H1 (cell line): ENCODE data around the gene SLC35B1. TPM values are rescaled to one million over a fixed set of nuclear protein-coding genes. Genes with fewer than 3 reads are reported as not detected.

ENCODE experiments used
- CTCF ChIA-PET: fragments of 300-600 bp; sonication (Branson Sonifier 250); formaldehyde crosslinking; loops from one replicate; lab custom pipeline; 2021; ENCODE audit not compliant: partially characterized antibody; lab: Charles Lee
- POLR2A ChIA-PET: fragments of 300-600 bp; sonication (Branson Sonifier 250); formaldehyde crosslinking; loops from one replicate; lab custom pipeline; 2021; ENCODE audit warnings: inconsistent platforms; ENCODE audit not compliant: partially characterized antibody; lab: Charles Lee
- DNase-seq, 2 experiments: peaks; one replicate each; pipeline versions ENCODE4 v3.0.0 to v3.0.0-alpha.2; 2010 to 2022; ENCODE audit warnings: low spot score in 2 of 2, low read depth in 1 of 2, mixed read lengths in 1 of 2
- FAIRE-seq: peaks from 2 replicates; lab custom pipeline; 2011; peaks lifted over from hg19 to GRCh38; lab: Jason Lieb, UNC
- H2AFZ ChIP-seq: 2 replicates; pipeline ENCODE4 v1.8.1; 2012; ENCODE audit warnings: low read length, inconsistent platforms
- H2AK5ac ChIP-seq: 2 replicates; pipeline ENCODE4 v1.6.1; 2013; ENCODE audit warnings: low read depth, low read length
- H2BK120ac ChIP-seq: replicated peaks from 2 replicates; pipeline ENCODE3; 2013; ENCODE audit warnings: low read depth, low read length, inconsistent platforms
- H2BK12ac ChIP-seq: 2 replicates; pipeline ENCODE4 v1.6.1; 2013; ENCODE audit warnings: low read depth, low read length
- H2BK15ac ChIP-seq: 2 replicates; pipeline ENCODE4 v1.6.1; 2013; ENCODE audit warnings: low read length
- H2BK20ac ChIP-seq: 2 replicates; pipeline ENCODE4 v1.6.1; 2013; ENCODE audit warnings: low read length
- H2BK5ac ChIP-seq: 2 replicates; pipeline ENCODE4 v1.6.1; 2013; ENCODE audit warnings: low read depth, low read length
- H3K14ac ChIP-seq: 2 replicates; pipeline ENCODE4 v1.6.1; 2013; ENCODE audit warnings: inconsistent platforms; ENCODE audit not compliant: insufficient read length
- H3K18ac ChIP-seq: 2 replicates; pipeline ENCODE4 v1.6.1; 2013; ENCODE audit warnings: low read length; ENCODE audit errors: extremely low read depth
- H3K23ac ChIP-seq: 2 replicates; pipeline ENCODE4 v1.6.1; 2013; ENCODE audit warnings: inconsistent platforms; ENCODE audit not compliant: insufficient read length
- H3K23me2 ChIP-seq: 2 replicates; pipeline ENCODE4 v1.6.1; 2013; ENCODE audit warnings: low read depth, low read length
- H3K27ac ChIP-seq: 2 replicates; pipeline ENCODE4 v1.6.1; 2011; ENCODE audit warnings: low read depth, low read length, inconsistent platforms
- H3K27me3 ChIP-seq, 4 experiments: replicated peaks in 1 of 4; 1 replicate in 1 of 4; 2 replicates in 3 of 4; pipeline versions ENCODE4 v1.6.1 to v1.8.1; 2011 to 2013; ENCODE audit warnings: low read length in 3 of 4, mild to moderate bottlenecking in 3 of 4, inconsistent platforms in 2 of 4, mixed read lengths in 2 of 4, moderate library complexity in 1 of 4; ENCODE audit not compliant: control insufficient read depth in 3 of 4, insufficient read depth in 3 of 4; ENCODE audit errors: extremely low read depth in 1 of 4
- H3K36me3 ChIP-seq, 4 experiments: 2 replicates each; pipeline versions ENCODE4 v1.6.1 to v1.8.1; 2011 to 2013; ENCODE audit warnings: mild to moderate bottlenecking in 4 of 4, low read length in 3 of 4, moderate library complexity in 2 of 4, control low read depth in 1 of 4, inconsistent platforms in 1 of 4; ENCODE audit not compliant: insufficient read depth in 4 of 4, control insufficient read depth in 2 of 4
- H3K4ac ChIP-seq: replicated peaks from 2 replicates; pipeline ENCODE3; 2013; ENCODE audit warnings: low read length, low read depth, mixed read lengths, inconsistent platforms; ENCODE audit not compliant: insufficient read length
- H3K4me1 ChIP-seq, 4 experiments: replicated peaks in 1 of 4; 1 replicate in 1 of 4; 2 replicates in 3 of 4; pipeline versions ENCODE4 v1.6.1 to v1.8.1; 2011 to 2013; ENCODE audit warnings: low read length in 3 of 4, inconsistent platforms in 2 of 4, mixed read lengths in 1 of 4; ENCODE audit not compliant: insufficient read depth in 4 of 4, control insufficient read depth in 3 of 4
- H3K4me2 ChIP-seq, 2 experiments: 2 replicates each; pipeline versions ENCODE4 v1.6.1 to v1.8.1; 2011 to 2013; ENCODE audit warnings: low read depth in 2 of 2, low read length in 2 of 2, control low read depth in 1 of 2, inconsistent platforms in 1 of 2, mild to moderate bottlenecking in 1 of 2; ENCODE audit not compliant: insufficient read depth in 1 of 2
- H3K4me3 ChIP-seq, 4 experiments: fragments of 200-600, 300-600 bp in 1 of 4; sonication (generic), shearing (Covaris generic), sonication (Bioruptor Twin) in 1 of 4; 2 replicates each; pipeline versions ENCODE4 v1.5.1 to v1.8.1; 2011 to 2016; ENCODE audit warnings: low read length in 4 of 4, low read depth in 3 of 4, control low read depth in 2 of 4, inconsistent platforms in 2 of 4, mild to moderate bottlenecking in 2 of 4, mixed read lengths in 1 of 4, moderate library complexity in 1 of 4; ENCODE audit not compliant: insufficient read depth in 2 of 4; ENCODE audit errors: extremely low read depth in 1 of 4
- H3K56ac ChIP-seq: replicated peaks from 2 replicates; pipeline ENCODE3; 2013; ENCODE audit warnings: low read depth, mild to moderate bottlenecking, mixed read lengths, low read length, inconsistent platforms; ENCODE audit not compliant: insufficient read length
- H3K79me1 ChIP-seq: 2 replicates; pipeline ENCODE4 v1.6.1; 2013; ENCODE audit warnings: low read depth, low read length, control low read depth
- H3K79me2 ChIP-seq, 2 experiments: 2 replicates each; pipeline versions ENCODE4 v1.6.1 to v1.8.1; 2012 to 2013; ENCODE audit warnings: low read length in 2 of 2, mild to moderate bottlenecking in 2 of 2, inconsistent platforms in 1 of 2; ENCODE audit not compliant: insufficient read depth in 2 of 2, control insufficient read depth in 1 of 2
- H3K9ac ChIP-seq, 4 experiments: replicated peaks in 1 of 4; 1 replicate in 1 of 4; 2 replicates in 3 of 4; pipeline versions ENCODE4 v1.6.1 to v1.8.1; 2011 to 2013; ENCODE audit warnings: low read depth in 3 of 4, low read length in 3 of 4, control low read depth in 2 of 4, mild to moderate bottlenecking in 2 of 4, moderate library complexity in 2 of 4, inconsistent platforms in 1 of 4; ENCODE audit errors: extremely low read depth in 1 of 4
- H3K9me3 ChIP-seq, 2 experiments: 2 replicates each; pipeline versions ENCODE4 v1.6.1 to v1.8.1; 2012 to 2013; ENCODE audit warnings: mild to moderate bottlenecking in 2 of 2, moderate library complexity in 2 of 2, control low read depth in 1 of 2, inconsistent platforms in 1 of 2, low read depth in 1 of 2, low read length in 1 of 2, mixed read lengths in 1 of 2; ENCODE audit not compliant: insufficient read depth in 2 of 2
- H4K20me1 ChIP-seq, 2 experiments: replicated peaks in 1 of 2; 2 replicates each; pipeline versions ENCODE3 to v1.8.1; 2011 to 2013; ENCODE audit warnings: inconsistent platforms in 2 of 2, low read length in 2 of 2, mild to moderate bottlenecking in 1 of 2; ENCODE audit not compliant: insufficient read depth in 2 of 2, control insufficient read depth in 1 of 2
- H4K5ac ChIP-seq: 2 replicates; pipeline ENCODE4 v1.6.1; 2013; ENCODE audit warnings: low read length, low read depth, mixed read lengths, inconsistent platforms; ENCODE audit not compliant: insufficient read length
- H4K8ac ChIP-seq: 2 replicates; pipeline ENCODE4 v1.8.0; 2013; ENCODE audit warnings: mild to moderate bottlenecking, moderate library complexity, low read length, inconsistent platforms; ENCODE audit not compliant: insufficient read depth; ENCODE audit errors: extremely low read depth
- H4K91ac ChIP-seq: replicated peaks from 2 replicates; pipeline ENCODE3; 2013; ENCODE audit warnings: low read length, mixed read lengths, inconsistent platforms; ENCODE audit not compliant: insufficient read length
- CREB1 ChIP-seq: IDR thresholded peaks from 2 replicates; pipeline ENCODE4 v1.6.1; 2012; ENCODE audit warnings: inconsistent platforms
- EGR1 ChIP-seq: IDR thresholded peaks from 2 replicates; pipeline ENCODE4 v1.6.1; 2011; ENCODE audit warnings: low read depth, low read length, borderline replicate concordance
- EP300 ChIP-seq, 2 experiments: IDR thresholded peaks; 1 replicate in 1 of 2; 2 replicates in 1 of 2; pipeline ENCODE4 v1.6.1; 2011 to 2012; ENCODE audit warnings: low read depth in 2 of 2, low read length in 2 of 2, mild to moderate bottlenecking in 2 of 2, borderline replicate concordance in 1 of 2, inconsistent platforms in 1 of 2, moderate library complexity in 1 of 2
- HDAC6 ChIP-seq: IDR thresholded peaks from one replicate; pipeline ENCODE4 v1.7.1; 2012; ENCODE audit warnings: low read depth, mild to moderate bottlenecking, inconsistent platforms, low read length, moderate library complexity
- KDM1A ChIP-seq: fragments of 200-600, 300-600 bp; sonication (generic); IDR thresholded peaks from 2 replicates; pipeline ENCODE4 v1.7.1; 2016; ENCODE audit warnings: mild to moderate bottlenecking, low read length, borderline replicate concordance
- SIX5 ChIP-seq: IDR thresholded peaks from 2 replicates; pipeline ENCODE4 v1.6.1; 2011; ENCODE audit warnings: mild to moderate bottlenecking, low read depth, low read length
- SRF ChIP-seq: IDR thresholded peaks from 2 replicates; pipeline ENCODE4 v1.6.1; 2011; ENCODE audit warnings: mild to moderate bottlenecking, low read depth, low read length, moderate library complexity
- SUZ12 ChIP-seq: fragments of 200-600 bp; sonication (generic); IDR thresholded peaks from 2 replicates; pipeline ENCODE4 v1.6.1; 2012; ENCODE audit warnings: mild to moderate bottlenecking, inconsistent platforms, low read length, moderate library complexity, mixed read lengths
- TEAD4 ChIP-seq: IDR thresholded peaks from 2 replicates; pipeline ENCODE4 v1.6.1; 2012; ENCODE audit warnings: low read depth, low read length, inconsistent platforms, mixed read lengths
- WGBS, 2 experiments: shearing (Covaris generic) in 1 of 2; methylation state at CpG; one replicate each; pipeline versions ENCODE4 v1.1.6 to v1.1.7; 2013 to 2015; ENCODE audit warnings: low lambda C conversion rate in 2 of 2, mixed read lengths in 2 of 2, inconsistent platforms in 1 of 2, low coverage in 1 of 2, missing lambda C conversion rate in 1 of 2; ENCODE audit not compliant: insufficient replicate concordance in 2 of 2, insufficient coverage in 1 of 2, insufficient read length in 1 of 2; ENCODE audit errors: extremely low coverage in 1 of 2, missing lambda C conversion rate in 1 of 2; 5-methylcytosine and 5-hydroxymethylcytosine counted together
- polyA plus RNA-seq, 7 experiments: library from polyadenylated mRNA; depleted of rRNA in 3 of 7; stranded (reverse) in 5 of 7; unstranded in 2 of 7; fragments of >200 nt in 5 of 7; fragments of 200-250 nt in 2 of 7; gene quantifications; 1 replicate in 5 of 7; 2 replicates in 1 of 7; 4 replicates in 1 of 7; pipeline versions ENCODE4 v1.2.1 to v1.2.3, GENCODE V29; 2011 to 2013; ENCODE audit warnings: missing spikeins in 2 of 7, mixed read lengths in 2 of 7
- total RNA-seq: library from RNA; stranded (reverse); fragmentation: NEBNext Ultra II Directional; extraction: Animal tissue kit (Norgen Biotek cat#: 25700); gene quantifications from 2 replicates; pipeline ENCODE4 v1.2.1, GENCODE V29; 2021
- TF ChIP-seq, protein P1 (sequence below): IDR thresholded peaks from 2 replicates; pipeline ENCODE4 v1.6.1; 2012; ENCODE audit warnings: inconsistent platforms

SLC35B1 gene
- total and polyA plus RNA-seq, 2 of the 8 experiments (the other 6 are each of a cell fraction or from before 2014, with no cell fraction given), result 56.5 to 87.7 TPM

DNA sequence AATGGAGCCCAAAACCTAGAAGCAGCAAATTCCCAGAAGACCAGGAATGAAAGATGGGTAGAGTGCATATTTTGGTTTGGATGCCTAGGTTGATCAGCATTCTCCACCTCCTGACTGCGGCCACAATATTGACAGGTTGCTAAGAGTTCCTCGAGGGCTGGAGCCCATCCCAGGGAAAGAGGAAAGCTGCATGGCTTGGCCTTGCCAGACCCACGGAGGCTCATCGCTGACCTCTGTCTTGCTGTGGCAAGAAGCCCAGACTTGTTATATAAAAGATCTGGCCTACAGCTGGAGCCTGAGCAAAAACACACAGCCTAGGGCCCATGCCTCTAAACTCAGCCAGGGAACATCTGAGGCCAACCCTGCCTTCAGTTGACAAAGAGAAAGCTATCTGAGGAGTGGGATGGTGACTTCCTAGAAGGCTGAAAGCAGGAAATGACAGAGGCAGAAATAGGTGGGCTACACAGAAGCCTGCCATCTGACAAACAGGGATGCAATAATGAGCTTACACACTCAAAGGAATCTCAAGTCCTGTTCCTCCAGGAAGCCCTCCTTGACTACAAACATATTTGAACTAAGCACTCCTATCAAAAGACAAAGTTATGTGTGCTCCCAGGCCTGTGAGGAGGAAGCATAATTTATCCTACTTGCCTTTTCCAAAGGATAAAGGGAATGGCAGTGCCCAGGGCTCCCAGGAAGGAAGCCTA, 22.5 kb upstream of the SLC35B1 start:
- ChIA-PET POLR2A (interaction anchor here (1.1 kb wide), 1 partner anchor 22 kb away, joined by 3 read pairs; the partner anchor contains the start of gene SLC35B1), CTCF (interaction anchor here (0.6 to 1.9 kb wide), 6 partner anchors 12 to 87 kb away, joined by 3 to 6 read pairs (median 4); partner anchors contain the start of gene KAT7)
- Histone ChIP-seq H3K27ac (no peak overlapping the region), H2BK5ac (no peak overlapping the region), H2BK15ac (no peak overlapping the region), H3K4me2 (no peak overlapping the region), H3K14ac (no peak overlapping the region), H3K23me2 (no peaks in the 10 kb centered on the region), H4K91ac (no peak overlapping the region), H2AK5ac (no peak overlapping the region), H3K9ac (no peak overlapping the region), H2BK20ac (no peak overlapping the region), H3K27me3 (no peaks in the 10 kb centered on the region), H3K4ac (no peak overlapping the region), H3K79me1 (peaks cover 10% of the 10 kb centered on the region; the same call in 1 of the 2 replicates), H3K79me2 (no peaks in the 10 kb centered on the region; a peak in 2 of 4 replicates), H2BK120ac (no peak overlapping the region), H3K9me3 (no peaks in the 10 kb centered on the region), H3K36me3 (peaks cover 0 to 9% (median 3%) of the 10 kb centered on the region in 4 experiments; a peak in 5 of 8 replicates), H3K4me1 (no peaks in the 10 kb centered on the region), H3K4me3 (no peak overlapping the region), H3K56ac (no peak overlapping the region), H3K18ac (no peak overlapping the region), H2AFZ (no peak overlapping the region), H4K5ac (no peak overlapping the region), H4K8ac (no peak overlapping the region), H2BK12ac (no peak overlapping the region), H3K23ac (no peak overlapping the region), H4K20me1 (peaks cover 0 to 8% of the 10 kb centered on the region in 2 experiments)
- FAIRE-seq (no peak), DNase-seq (no peak)
- TF ChIP-seq, protein P1, sequence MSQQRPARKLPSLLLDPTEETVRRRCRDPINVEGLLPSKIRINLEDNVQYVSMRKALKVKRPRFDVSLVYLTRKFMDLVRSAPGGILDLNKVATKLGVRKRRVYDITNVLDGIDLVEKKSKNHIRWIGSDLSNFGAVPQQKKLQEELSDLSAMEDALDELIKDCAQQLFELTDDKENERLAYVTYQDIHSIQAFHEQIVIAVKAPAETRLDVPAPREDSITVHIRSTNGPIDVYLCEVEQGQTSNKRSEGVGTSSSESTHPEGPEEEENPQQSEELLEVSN, result no peak
- TF ChIP-seq EGR1, result no peak
- TF ChIP-seq SIX5, result no peak
- no peak for TF ChIP-seq KDM1A
- TF ChIP-seq TEAD4, result no peak
- TF ChIP-seq SUZ12, result no peak
- TF ChIP-seq SRF, result no peak
- TF ChIP-seq HDAC6, result no peak
- no peak for TF ChIP-seq CREB1
- no peak for TF ChIP-seq EP300 (IDR thresholded peaks at IDR 0.05; ENCODE audit: borderline replicate concordance in 1 of 2, low read depth in 2 of 2, low read length in 2 of 2)
- 90% methylated on average over 4 of the region's 4 CpGs; no CpG with 5 or more reads in 1 of the 2 experiments for WGBS, 2 experiments
